Measurements from ENCODE around the gene BCAS4.
"Not testable (repeated sequence)": the region's sequence is repeated elsewhere in the genome, so short reads cannot be mapped to it uniquely, and the experiment has no call there.

Gene BCAS4

GRCh38 chr20:50772420-50773185 lies 22.3 kb upstream of the BCAS4 start:
- DNase-seq = no peak

- DNase-seq = no peak
Observed at GRCh38 chr20:50774515-50774914, 20.3 kb upstream of the BCAS4 start.

- no peak for DNase-seq
Observed at GRCh38 chr20:50776122-50776817, 18.6 kb upstream of the BCAS4 start.

GRCh38 chr20:50777373-50777772 lies 17.5 kb upstream of the BCAS4 start:
- DNase-seq = no peak

DNA sequence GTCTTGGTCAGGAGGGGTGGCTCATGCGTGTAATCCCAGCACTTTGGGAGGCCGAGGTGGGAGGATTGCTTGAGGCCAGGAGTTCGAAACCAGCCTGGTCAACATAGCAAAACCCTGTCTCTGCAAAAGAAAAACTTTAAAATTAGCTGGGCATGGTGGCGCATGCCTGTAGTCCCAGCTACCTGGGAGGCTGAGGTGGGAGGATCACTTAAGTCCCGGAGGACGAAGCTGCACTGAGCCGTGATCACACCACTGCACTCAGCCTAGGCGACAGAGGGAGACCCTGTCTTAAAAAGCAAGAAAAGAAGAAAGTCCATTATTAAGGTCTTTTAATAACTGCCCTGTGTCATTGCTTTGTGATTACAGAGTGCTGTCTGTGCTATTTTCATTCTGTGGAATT lies 15.9 kb upstream of the BCAS4 start:
- DNase-seq = not testable (repeated sequence)

- DNase-seq = no peak
Observed at GRCh38 chr20:50783390-50783789, 11.5 kb upstream of the BCAS4 start.

DNA sequence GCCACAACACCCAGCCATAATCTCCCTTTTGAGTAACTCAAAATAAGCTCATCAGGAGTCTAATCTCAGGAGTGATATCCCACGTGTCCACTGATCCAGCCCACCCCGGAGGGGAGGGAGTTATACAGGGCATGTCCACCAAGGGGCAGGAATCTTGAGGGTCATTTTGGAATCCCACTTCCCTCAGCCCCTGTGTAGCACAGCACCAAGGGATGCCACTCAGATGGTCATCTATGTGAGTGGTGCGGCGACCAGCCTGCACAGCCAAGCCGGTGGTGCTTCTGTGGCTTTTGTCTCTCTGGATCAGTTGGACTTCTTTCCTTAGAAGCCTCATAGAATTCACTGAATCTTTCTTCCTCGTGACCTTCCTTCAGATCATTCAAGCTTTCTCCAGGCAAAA lies 11.0 kb upstream of the BCAS4 start:
- no peak for DNase-seq

GRCh38 chr20:50784464-50784863 lies 10.4 kb upstream of the BCAS4 start:
- no peak for DNase-seq

GRCh38 chr20:50786703-50787102 lies 8.2 kb upstream of the BCAS4 start:
- DNase-seq = no peak

DNA sequence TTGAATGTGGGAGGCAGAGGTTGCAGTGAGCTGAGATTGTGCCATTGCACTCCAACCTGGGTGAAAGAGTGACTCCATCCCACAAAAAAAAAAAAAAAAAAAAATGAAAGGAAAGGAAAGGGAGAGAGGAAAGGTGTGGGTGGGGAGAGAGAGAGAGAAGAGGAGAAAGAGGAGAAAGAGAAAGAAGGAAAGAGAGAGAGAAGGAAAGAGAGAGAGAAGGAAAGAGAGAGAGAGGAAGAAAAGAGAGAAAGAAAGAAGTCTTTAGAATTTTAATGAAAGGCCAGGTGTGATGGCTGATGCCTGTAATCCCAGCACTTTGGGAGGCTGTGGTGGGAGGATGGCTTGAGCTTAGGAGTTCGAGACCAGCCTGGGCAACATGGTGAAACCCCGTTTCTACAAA lies 7.7 kb upstream of the BCAS4 start:
- DNase-seq = no peak

- peak; percentile 63 to 65 for DNase-seq
Observed at GRCh38 chr20:50788045-50788991, 6.5 kb upstream of the BCAS4 start.

GRCh38 chr20:50789968-50790650 lies 4.8 kb upstream of the BCAS4 start:
- no peak for DNase-seq

- DNase-seq = peak; percentile 63 to 97
Observed at GRCh38 chr20:50790651-50791277, 4.1 kb upstream of the BCAS4 start.

- no peak for DNase-seq
Observed at GRCh38 chr20:50792708-50793574, 1.9 kb upstream of the BCAS4 start.

DNA sequence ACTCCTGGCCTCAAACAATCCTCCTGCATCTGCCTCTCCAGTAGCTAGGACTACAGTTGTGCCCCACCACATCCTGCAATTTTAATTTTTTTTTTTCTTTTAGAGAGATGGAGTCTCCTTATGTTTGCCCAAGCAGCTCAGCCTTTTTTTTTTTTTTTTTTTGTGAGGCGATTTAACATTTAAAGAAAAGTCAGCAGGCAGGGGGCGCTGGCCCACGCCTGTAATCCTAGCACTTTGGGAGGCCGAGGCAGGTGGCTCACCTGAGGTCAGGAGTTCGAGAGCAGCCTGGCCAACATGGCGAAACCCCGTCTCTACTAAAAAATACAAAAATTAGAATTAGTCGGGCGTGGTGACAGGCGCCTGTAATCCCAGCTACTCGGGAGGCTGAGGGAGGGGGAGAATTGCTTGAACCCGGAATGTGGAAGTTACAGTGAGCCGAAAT lies 1.3 kb upstream of the BCAS4 start:
- DNase-seq = peak in 1 of 2 experiments; percentile 39

DNA sequence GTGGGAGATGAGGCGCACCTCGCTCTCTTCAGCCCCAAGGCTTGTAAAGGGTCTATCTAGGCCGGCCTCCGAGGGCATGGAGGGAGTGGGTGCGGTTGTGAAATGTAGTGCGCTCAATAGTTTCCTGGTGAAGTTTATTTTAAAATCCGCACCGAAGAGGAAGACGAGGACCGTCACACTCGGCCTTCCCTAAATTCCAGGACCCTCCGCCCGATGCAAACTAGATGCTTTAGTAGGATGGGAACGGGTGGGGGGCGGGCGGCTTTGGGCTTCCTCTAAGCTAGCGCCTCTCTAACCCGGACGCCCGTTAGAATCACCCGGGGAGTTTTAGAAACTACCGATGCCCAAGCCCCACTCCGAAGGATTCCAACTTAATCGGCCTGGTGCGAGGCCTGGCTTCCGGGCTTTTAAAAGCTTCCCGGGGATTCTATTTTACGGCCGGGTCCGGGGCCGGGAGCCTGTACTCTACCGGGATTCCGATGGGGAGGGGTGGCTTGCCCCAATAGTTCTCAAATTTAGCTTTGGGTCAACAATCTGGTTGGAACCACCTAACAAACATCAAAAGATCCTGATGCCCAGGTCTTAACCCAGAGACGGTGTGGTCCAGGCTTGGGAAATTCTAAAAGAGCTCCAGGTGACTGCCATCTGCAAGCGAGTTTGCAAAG lies 548 bp upstream of the BCAS4 start:
- DNase-seq = no peak

- no peak for DNase-seq
Observed at GRCh38 chr20:50797142-50797541, 2.3 kb downstream of the BCAS4 start.

DNA sequence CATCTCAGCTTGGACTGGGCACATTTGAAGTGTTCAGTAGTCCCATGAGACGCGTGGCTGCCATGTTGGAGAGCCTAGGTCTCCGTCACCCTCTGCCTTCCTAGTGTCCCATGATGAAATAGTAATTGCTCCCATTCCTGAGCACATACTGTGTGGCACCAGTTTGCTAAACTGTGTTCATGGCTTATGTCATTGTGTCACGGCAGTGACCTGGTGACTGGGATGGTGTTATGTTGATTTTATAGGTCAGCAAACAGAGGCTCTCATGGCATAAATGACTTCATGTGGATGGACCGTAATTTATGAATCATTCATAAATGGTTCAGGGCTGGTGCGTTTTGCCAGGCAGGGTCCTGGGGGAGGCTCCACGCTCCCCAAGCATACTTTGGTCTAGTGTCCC lies 3.8 kb downstream of the BCAS4 start:
- no peak for DNase-seq

DNA sequence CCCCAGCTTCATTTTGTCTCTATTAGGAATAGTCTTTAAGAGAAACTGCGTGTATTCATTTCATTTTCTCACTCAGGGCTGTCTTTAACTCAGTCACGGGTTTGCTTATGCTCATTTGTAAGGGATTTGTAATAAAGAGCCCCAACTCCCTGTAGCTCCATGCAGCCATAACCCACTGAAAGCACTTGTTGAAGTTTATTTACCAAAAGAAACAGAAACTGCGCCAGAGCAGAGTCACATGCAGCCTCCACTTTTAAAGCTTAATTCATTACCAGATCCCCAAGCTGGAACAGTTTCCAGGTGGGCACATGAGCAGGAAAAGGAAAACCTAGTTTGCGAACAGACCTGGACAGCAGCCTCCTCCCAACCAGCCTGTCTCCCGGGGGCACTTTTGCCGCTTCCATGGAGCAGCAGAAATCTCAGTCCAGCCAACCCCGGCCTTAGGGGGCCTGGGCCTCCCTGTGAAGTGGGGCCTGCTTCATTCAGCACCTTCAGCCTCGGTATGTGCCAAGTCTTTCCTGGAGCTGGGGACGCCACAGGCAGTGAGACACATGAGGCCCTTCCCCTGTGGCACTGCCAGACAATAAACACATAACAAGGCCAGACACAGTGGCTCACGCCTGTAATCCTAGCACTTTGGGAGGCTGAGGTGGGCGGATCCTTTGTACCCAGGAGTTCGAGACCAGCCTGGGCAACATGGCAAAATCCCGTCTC lies 4.5 kb downstream of the BCAS4 start:
- DNase-seq = no peak

Data from NCI-H526 (cell line).